ELR (cell line): Measurements from ENCODE around the gene TUBA4B.
"Not testable (repeated sequence)": the region's sequence is repeated elsewhere in the genome, so short reads cannot be mapped to it uniquely, and the experiment has no call there.

Source experiments
- DNase-seq: peaks from one replicate; pipeline ENCODE4 v3.0.0-alpha.2; 2015; ENCODE audit warnings: low read depth

The TUBA4B gene

GRCh38 chr2:219248845-219249202, 4.2 kb upstream of the TUBA4B start:
- DNase-seq, result no peak

GRCh38 chr2:219249203-219249980, 3.7 kb upstream of the TUBA4B start:
- DNase-seq, result peak; percentile 63

GRCh38 chr2:219250049-219250781, 2.8 kb upstream of the TUBA4B start:
- no peak for DNase-seq

GRCh38 chr2:219251656-219252055, 1.4 kb upstream of the TUBA4B start:
- DNase-seq, result no peak

GRCh38 chr2:219252084-219252483, 959 bp upstream of the TUBA4B start:
- no peak for DNase-seq

- no peak for DNase-seq
Observed at GRCh38 chr2:219252570-219252899, 508 bp upstream of the TUBA4B start.

GRCh38 chr2:219253753-219254589, 928 bp downstream of the TUBA4B start, which contains the start of gene TUBA4A:
TUBA4A (minus strand) TSS chr2:219253918; CDS start chr2:219253858, 60 bp downstream.
- peak; percentile 68 for DNase-seq

GRCh38 chr2:219254590-219255201, 1.7 kb downstream of the TUBA4B start:
- DNase-seq, result peak; percentile 16

- DNase-seq, result not testable (repeated sequence)
Observed at GRCh38 chr2:219258942-219259341, 5.9 kb downstream of the TUBA4B start.

- no peak for DNase-seq
Observed at GRCh38 chr2:219261024-219261855, 8.2 kb downstream of the TUBA4B start.

- no peak for DNase-seq
Observed at GRCh38 chr2:219266232-219266631, 13.2 kb downstream of the TUBA4B start.

- DNase-seq, result no peak
Observed at GRCh38 chr2:219266886-219267285, 13.8 kb downstream of the TUBA4B start.

GRCh38 chr2:219268294-219268693, 15.3 kb downstream of the TUBA4B start:
- DNase-seq, result no peak

GRCh38 chr2:219269362-219270054, 16.5 kb downstream of the TUBA4B start:
- DNase-seq, result no peak

- no peak for DNase-seq
Observed at GRCh38 chr2:219270055-219270372, 17.0 kb downstream of the TUBA4B start.

- DNase-seq, result no peak
Observed at GRCh38 chr2:219271021-219271420, 18.0 kb downstream of the TUBA4B start.

- DNase-seq, result no peak
Observed at GRCh38 chr2:219272356-219272755, 19.3 kb downstream of the TUBA4B start.

GRCh38 chr2:219272995-219273394, 20.0 kb downstream of the TUBA4B start:
- DNase-seq, result no peak

GRCh38 chr2:219273937-219274336, 20.9 kb downstream of the TUBA4B start:
- DNase-seq, result peak; percentile 76

- peak; percentile 84 for DNase-seq
Observed at GRCh38 chr2:219274361-219274921, 21.4 kb downstream of the TUBA4B start.
